Activated CD4-positive, alpha-beta T cell treated with anti-CD3 and anti-CD28 coated beads, Interleukin-2, amount 50 U/mL, for 48 hours (primary cell): ENCODE data around the gene CPT1C.
A peak's percentile ranks its signal among the peaks of the same experiment; 100 is the strongest.
"Not testable (repeated sequence)": the region's sequence is repeated elsewhere in the genome, so short reads cannot be mapped to it uniquely, and the experiment has no call there.

Source experiments
- DNase-seq, 2 experiments: peaks; one replicate each; pipeline ENCODE4 v3.0.0-alpha.2; 2020

CPT1C gene

DNA sequence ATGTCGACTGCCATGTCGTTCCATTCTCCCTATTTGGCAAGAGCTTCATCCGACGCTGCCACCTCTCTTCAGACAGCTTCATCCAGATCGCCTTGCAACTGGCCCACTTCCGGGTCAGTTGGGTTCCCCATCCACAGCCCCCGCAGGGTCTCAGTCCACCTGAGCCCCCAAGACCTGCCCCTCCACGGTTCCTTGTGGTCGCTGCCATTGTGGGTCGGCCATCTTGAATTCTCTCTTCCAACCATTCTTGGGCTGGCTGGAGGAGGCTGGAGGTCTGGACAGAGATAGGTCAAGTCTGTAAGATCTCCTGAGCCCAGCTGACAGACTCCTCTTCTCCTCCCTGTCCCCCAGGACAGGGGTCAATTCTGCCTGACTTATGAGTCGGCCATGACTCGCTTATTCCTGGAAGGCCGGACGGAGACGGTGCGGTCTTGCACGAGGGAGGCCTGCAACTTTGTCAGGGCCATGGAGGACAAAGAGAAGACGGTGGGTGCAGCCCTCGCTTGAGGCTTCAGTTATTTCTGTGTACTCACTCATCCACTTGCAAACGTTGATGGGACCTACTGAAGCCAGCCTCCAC lies 19.5 kb downstream of the CPT1C start:
- DNase-seq = no peak

DNA sequence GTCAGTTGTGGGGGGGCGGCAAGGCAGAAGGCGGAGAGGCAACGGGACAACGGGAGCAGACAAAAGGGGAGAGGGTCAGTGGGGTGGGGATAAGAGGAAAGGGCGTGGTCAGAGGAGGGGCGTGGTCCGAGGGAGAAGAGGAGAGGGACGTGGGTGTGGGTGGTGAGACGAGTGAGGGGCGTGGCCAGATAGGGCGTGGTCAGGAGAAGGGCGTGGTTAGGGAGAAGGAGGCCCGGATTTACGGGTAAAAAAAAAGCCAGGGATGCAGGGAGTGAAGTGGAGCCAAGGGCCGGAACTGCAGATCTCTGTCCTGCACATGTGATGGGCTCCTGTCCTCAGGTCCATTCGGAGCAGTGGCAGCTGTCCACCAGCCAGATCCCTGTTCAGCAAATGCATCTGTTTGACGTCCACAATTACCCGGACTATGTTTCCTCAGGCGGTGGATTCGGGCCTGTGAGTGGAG lies 21.5 kb downstream of the CPT1C start:
- peak in 1 of 2 experiments; percentile 22 for DNase-seq

DNA sequence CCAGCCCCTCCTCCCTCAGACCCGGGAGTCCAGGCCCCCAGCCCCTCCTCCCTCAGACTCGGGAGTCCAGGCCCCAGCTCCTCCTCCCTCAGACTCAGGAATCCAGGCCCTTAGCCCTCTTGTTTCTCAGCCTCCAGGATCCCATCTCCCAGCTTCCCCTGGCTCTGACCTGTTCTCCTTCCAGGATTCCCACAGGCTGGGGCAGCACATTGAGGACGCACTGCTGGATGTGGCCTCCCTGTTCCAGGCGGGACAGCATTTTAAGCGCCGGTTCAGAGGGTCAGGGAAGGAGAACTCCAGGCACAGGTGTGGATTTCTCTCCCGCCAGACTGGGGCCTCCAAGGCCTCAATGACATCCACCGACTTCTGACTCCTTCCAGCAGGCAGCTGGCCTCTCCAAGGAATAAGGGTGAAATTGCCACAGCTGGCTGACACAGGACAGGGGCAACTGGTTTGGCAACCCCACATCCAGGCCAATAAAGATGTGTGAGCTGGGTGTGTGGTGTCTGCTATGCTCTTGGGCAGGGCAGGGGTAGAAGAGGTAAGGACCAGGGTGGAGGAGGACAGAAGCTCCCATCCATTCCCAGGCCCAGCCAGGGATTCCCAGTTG lies 22.4 kb downstream of the CPT1C start:
- no peak for DNase-seq

DNA sequence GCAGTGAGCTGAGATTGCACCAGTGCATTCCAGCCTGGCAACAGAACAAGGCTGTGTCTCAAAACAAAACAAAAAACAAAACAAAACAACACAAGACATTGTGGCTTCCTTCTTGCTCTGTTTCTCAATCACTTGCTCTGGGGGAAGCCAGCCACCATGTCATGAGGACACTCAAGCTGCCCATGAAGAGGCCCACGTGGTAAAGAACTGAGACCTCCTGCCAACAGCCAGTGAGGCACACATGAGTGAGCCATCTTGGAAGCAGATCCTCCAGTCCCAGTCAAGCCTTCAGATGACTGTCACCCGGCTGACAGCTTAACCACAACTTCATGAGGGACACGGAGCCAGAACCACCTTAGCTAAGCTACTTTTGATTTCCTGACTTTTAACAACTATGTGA lies 25.2 kb downstream of the CPT1C start:
- no peak for DNase-seq

DNA sequence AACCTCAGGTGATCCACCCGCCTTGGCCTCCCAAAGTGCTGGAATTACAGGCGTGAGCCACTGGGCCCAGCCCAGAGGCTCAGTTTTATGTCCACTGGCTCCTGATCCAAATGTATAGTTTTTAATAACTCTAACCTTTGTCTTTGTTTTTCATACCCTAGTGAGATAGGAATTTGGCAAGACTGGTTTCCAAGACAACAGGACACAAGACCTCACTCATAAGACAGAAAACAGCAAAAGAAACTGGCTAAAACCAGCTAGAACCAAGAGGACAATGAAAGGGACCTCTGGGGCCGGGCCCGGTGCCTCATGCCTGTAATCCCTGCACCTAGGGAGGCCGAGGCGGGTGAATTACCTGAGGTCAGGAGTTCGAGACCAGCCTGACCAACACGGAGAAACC lies 27.6 kb downstream of the CPT1C start:
- no peak for DNase-seq

DNA sequence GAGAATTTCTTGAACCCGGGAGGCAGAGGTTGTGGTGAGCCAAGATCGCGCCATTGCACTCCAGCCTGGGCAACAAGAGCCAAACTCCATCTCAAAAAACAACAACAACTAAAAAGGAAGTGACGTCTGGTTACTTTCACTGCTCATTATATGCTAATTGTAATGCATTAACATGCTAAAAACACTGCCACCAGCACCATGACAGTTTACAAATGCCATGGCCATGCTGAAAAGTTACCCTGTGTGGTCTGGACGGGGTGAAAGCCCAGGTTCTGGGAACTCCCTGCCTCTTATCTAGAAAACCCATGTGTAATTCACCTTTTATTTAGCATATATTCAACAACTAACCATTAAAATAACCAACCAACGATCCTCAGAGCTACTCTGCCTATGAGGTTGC lies 28.1 kb downstream of the CPT1C start:
- no peak for DNase-seq

DNA sequence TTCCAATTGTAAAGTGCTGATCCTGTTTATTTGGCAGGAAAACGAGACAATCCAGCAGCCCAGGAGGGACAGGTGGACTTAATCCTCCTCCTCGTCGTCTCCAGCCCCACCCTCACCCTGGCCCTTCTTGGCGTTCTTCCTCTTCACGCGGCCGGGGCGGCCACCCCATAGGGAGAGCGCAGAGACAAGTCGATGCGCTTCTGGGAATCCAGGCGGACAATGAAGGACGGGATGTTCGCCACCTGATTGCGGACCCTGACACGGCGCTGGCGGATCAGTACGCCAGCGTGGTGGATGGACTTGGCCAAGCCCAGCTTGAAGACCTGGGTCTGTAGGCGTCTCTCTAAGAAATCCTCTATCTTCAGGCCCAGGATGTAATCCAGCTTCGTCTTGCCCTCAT lies 28.5 kb downstream of the CPT1C start:
- DNase-seq = not testable (repeated sequence)

DNA sequence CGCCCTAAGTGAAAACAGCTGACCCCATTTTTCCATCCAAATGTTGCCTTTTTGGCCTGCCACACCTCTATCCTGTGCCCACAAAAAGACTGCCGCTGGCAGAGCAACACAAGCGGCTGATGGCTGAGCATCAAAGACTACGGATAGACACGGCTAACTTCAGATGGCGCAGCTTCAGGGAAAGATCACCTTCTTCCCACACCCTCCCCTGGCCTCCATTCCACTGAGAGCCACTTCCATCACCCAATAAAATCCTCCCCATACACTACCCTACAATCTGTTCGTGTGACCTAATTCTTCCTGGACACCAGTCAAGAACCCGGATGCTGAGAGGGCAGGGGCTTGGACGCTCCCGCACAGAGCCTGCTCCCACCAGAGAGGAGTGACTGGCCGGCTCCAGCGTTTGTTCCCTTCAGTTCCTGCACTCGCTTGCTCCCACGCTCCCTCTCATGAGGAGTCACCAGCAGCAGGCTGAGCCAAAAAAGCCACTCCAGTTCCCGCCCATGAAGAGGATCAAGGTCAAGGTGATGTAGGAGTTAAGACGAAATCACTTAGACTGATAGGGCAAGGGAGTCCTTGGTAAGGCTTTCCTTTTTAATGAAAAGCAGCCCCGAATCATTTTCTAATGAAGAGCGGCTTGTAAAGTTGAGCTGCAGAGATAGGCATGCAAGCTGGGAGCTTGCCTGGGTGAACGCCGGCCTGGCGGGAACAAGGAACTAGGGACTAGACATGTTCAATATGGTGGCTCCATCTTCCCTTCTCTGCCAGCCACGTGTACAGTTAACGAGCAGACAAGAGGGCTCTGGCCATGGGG lies 36.5 kb downstream of the CPT1C start:
- no peak for DNase-seq

DNA sequence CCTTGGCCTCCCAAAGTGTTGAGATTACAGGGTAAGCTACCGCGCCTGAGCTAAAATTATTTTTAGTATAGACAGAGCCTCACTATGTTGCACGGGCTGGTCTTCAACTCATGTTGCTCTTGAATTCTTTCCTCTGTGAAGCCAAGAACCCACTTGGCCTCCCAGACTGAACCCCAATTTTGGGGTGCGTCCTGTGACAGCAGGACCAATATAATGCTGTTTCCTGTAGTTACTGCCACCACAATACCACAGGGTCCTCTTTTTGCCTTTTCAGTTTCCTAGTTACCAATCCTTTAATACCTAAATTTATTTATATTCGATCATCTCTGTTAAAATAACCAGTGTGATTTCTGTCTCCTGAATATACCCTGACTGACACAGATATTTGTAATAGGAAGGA lies 39.2 kb downstream of the CPT1C start:
- DNase-seq = no peak

DNA sequence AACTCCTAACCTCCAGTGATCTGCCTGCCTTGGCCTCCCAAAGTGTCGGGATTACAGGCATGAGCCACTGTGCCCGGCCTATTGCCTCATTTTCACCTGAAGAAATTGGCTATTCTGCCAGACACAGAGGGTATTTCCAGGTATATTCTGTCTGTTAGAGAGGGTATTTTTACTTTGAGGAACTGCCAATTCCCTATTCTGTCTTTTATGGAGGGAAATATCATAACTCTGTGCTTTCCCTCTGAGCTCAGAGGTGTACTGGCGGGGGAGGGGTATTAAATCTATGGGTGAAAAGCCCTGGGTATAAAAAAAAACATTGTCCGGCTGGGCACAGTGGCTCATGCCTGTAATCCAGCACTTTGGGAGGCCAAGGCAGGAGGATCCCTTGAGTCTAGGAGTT lies 47.4 kb downstream of the CPT1C start:
- DNase-seq = no peak

DNA sequence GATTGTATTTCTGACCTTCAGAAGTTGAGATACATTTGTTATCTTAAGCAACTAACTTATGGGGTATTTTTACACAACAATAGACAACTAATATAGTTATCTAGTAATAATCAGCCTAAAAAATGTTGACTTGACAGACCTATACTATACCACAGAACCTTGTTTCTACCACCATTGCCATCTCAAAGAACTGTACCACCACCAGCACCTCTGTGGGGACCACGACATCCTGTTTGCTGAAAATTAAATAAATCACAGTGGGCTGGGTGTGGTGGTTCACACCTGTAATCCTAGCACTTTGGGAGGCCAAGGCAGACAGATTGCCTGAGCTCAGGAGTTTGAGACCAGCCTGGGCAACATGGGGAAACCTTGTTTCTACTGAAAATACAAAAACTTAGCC lies 48.2 kb downstream of the CPT1C start:
- DNase-seq = no peak

DNA sequence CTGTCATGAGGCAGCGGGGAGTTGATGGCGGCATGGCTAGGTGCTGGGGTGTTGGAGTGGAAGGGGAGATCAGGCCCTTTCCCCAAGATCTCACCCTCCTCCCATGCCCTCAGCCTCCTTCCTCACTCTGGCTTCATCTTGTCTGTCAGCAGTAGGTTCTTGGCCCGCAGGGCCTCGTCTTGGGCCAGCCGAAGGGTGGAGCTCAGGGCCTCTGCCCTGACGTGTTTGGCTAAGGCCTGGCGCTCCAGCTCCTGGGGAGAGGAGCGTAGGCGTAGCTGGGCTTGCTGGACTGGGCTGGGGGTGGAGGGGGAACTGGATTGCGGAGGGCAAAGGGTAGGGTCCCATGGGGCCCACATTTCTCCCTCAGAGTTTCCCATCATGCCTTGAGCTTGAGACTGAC lies 49.0 kb downstream of the CPT1C start:
- DNase-seq = no peak

DNA sequence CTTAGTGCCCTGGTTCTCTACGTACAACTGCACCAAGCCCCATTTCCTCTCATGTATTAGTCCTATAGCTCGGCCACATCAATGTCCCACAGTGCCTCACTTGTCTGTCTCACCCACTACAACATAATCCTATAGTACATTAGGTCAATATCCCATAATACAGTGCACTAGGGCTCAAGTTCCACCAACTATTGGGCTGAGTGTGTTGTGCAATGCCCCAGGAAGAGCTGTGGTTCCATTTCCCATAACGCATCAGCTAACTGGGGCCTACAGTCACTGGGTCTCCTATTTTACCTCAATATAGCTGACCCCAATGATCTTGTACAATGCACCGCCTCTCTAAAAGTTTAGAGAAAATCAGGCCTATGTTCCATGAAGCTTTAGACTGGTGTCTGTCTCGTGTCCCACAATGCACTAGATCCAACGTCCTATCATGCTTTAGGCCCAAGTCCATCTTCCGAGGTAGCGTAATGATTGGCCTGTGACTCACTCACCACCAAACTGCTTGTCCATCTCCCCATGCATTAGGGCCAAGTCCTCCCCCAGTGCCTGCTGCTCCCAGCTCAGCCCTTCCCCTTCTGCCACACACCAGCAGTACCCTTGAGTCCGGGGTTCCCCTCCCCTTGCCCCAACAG lies 50.4 kb downstream of the CPT1C start:
- DNase-seq = no peak

DNA sequence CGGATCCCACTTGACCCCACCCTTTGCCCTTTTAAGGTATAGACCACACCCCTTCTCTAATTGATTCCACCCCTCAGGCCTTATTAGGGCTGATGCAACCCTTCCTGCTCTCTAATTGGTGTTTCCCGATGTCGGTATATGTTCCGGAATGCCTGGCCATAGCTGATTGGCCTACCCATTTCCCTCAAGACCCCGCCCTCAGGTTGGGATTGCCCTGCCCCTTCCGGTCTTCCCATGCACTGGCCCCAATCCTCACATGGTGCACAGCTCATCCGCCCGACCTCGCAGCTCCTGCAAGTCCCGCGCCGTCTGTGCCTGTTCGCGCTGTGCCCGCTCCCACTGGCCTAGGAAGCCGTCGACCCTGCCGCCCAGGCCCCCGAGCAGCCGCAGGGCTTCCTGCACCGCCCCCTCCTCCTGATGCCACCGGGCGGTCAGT lies 54.0 kb downstream of the CPT1C start:
- no peak for DNase-seq

DNA sequence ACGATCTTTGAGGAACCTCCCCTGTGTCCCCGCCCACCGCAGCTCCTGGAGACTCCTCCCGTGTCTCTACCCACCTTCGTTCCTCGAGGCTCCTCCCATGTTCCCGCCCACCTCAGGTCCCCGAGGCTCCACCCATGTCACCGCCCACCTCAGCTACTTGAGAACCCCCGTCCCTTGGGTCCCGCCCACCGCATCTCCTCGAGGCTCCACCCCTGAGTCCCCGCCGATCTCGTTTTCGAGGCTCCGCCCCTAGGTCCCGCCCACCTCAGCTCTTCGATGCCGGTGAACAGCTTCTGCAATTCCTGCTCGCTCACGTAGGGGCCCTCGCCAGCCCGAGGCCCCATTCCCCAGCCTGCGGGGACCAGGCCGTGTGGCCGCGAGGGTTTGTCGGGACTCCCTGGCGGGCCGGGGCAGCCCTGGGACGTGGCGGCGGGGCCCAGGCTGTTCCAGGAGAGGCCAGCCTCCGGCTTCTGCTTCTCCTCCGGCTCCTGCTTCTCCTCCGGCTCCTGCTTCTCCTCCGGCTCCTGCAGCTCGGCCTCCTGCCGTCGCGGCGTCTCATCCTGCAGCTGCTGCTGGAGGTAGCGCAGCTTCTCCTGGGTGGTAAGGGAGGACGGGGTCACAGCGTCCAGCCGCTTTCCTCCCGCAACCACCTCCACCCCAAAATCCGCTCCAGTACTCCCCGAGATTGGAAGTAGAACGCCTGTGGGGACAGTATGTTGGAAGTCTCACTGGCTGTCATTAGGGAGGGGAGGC lies 55.5 kb downstream of the CPT1C start:
- DNase-seq = peak; percentile 56 to 65

DNA sequence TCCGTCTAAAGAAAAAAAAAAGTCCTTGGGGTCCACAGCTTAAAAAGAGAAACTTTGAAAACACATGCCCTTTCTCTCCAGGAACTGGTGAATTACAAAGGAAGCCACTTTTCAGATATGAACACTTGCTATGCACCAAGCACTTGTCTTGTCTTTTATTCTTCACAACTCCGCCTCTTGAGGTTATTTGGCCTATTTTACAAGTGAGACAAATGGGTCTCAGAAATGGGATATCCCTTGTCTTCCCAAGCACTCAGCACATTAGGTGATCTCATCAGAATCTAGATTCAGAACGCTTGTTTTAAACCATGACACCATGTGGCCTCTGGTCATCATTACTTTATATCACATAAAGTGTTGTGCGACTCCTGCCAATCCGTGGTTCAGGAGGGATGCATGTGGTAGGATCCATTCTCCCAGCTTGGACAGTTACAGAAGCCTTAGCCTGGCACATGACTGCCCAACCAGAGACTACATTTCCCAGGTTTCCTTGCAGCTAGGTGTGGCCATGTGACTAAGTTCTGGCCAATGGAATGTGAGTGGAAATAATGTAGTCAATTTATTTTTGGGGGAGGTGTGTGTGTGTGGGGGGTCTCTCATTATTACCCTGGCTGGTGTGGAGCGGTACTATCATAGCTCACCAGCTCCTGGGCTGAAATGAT lies 58.3 kb downstream of the CPT1C start:
- no peak for DNase-seq

DNA sequence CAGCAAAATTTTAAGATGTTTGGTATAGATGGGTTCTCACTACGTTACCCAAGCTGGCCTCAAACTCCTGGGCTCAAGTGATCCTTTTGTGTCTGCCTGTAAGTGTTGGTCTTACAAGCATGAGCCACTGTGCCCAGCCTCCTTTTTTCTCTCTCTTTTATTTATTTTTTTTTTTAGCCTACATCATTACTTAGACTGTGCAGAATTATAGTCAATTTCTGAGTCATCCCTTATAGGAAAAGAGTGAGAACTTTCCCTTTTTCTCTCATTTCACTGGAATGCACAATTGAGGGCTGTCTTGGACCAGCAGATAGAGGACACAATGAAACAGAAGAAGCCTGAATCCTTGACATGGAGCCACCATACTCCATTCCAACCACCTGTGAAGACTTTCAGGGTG lies 58.9 kb downstream of the CPT1C start:
- no peak for DNase-seq

DNA sequence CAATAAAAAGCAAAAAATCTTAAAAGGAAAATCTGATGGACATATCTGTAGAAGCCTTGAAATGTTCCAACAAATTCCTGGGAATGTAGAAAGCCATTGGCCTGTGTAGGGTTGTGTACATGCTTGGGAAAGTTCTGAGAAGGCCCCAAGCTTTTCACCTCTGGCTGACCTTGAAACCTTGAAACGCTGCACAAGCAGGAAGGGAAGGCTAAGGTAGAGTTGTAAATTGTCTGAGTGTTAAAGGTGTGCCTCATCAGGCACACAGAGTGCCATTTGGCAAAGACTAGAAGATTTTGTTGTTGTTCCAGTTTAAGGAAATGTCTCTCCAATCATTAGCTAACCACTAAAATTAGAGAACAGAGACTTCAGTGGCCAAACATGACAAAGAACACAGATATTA lies 61.8 kb downstream of the CPT1C start:
- DNase-seq = no peak

DNA sequence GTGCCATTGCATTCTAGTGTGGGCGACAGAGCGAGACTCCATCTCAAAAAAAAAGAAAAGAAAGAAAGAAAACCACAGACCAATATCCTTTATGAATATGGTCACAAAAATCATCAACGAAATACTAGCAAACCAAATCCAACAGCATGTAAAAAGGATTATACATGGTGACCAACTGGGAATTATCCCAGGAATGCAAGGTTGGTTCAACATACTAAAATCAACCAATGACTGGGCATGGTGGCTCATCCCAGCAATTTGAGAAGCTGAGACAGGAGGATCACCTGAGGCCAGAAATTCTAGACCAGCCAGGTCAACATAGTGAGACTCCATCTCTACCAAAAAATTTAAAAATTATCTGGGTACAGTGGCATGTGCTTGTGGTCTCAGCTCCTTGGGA lies 65.0 kb downstream of the CPT1C start:
- DNase-seq = no peak

DNA sequence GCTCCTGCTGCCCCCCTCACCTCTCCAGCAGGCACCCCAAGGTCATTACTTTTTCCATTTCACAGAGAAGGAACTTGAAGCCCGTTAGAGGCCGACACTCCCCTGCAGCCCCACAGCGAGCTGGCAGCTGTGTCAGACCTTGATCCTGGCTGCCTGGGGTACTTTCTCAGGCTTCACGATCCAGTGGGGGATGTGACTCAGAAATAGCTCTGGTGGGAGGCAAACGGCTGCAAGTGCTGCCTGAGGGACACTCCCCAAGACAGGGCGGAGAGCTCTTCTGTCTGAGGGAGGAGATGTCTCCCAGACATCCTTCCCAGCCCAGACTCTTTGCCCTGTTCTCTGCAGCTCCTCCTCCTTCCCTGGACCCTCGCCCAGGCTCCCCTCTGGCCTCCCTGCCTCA lies 67.4 kb downstream of the CPT1C start:
- DNase-seq = no peak

DNA sequence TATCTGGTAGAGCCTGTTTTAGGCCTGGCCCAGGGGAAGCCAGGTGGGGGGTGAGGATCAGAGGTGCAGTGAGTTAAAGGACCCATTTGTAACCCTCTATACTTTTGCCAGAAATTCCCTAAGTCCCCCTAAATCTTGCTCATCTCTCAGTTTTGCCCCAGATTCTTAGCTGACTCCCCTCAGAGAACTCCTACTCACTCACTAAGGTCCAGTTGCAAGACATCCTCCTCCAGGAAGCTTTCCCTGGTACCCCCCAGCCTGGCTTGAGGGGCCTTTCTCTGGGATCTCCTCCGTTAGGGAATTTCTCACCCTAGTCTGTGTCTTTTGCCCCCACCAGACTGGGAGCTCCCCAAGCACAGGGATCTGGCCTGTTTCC lies 70.3 kb downstream of the CPT1C start:
- no peak for DNase-seq

DNA sequence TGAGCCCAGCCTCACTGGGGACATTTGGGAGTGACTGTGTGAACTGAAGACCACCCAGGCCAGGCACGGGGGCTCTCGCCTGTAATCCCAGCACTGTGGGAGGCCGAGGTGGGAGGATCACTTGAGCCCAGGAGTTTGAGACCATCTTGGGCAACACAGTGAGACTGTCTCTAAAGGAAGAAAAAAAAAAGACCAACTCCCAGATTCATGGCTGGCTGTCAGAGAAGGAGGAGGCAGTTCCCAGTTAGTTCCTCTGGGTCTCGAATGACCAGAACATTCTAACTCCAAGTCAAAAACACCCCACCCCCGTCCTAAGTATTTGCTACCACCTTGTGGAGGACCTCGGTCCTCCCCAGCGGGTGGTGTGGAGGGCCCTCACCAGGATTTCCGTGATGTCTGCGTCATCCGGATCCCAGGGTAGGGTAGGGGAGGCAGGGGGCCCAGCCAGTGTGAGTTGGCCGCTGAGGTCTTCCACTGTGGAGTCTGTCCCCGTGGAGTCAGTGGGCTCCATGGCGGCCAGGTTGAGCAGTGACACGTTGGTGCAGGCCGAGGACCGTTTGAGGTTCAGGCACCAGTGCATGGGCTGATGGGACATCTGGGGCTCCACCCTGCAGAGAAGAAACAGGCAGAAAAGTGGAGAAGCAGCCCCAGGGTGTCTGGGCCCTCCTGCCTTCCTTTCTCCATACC lies 70.9 kb downstream of the CPT1C start:
- DNase-seq = no peak
